OCI-LY7 (cell line): ENCODE results near the gene SNX20.

ENCODE experiments used
- CTCF ChIP-seq: fragments of 200-600 bp; sonication (generic); conservative IDR thresholded peaks from 2 replicates; pipeline ENCODE4 v1.5.1; 2014; ENCODE audit warnings: mild to moderate bottlenecking, antibody characterized with exemption, low read length, moderate library complexity, mixed read lengths
- EZH2phosphoT487 ChIP-seq: fragments of 200-600 bp; sonication (generic); IDR thresholded peaks from 2 replicates; pipeline ENCODE4 v1.6.1; 2018; ENCODE audit warnings: low read depth, borderline replicate concordance, mild to moderate bottlenecking, mixed run types, antibody characterized with exemption, low read length, moderate library complexity, mixed read lengths

GRCh38 chr16:50643192-50643591, 37.9 kb downstream of the SNX20 start:
- no peak for TF ChIP-seq CTCF
- no peak for TF ChIP-seq EZH2phosphoT487
